Panc1 (cell line): Measurements from ENCODE around the gene REV3L.

Experiments
- CTCF ChIP-seq: fragments of 450-650 bp; IDR thresholded peaks from 2 replicates; pipeline ENCODE4 v1.5.1; 2017; ENCODE audit warnings: mild to moderate bottlenecking
- POLR2AphosphoS5 ChIP-seq: IDR thresholded peaks from 2 replicates; pipeline ENCODE4 v1.6.1; 2012; ENCODE audit warnings: mild to moderate bottlenecking, low read depth, low read length, moderate library complexity

DNA sequence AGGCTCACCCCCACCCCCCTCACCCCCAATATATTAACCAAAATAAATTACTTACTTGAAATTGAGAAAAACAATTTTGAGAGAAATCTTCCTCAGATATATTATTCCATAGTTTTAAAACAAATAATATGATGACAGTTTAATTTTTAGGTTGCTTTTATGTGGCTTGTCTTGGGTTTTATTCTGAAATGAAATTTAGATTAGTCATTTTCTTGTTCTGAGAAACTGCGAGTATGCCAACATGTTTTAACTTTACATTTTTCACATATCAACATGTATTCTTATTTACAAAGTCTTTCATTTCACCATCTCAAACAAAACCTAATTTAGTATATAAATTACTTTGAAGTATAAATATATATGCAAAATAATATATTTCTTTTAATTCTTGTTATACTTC, 11.1 kb downstream of the REV3L start:
- TF ChIP-seq CTCF (no peak), POLR2AphosphoS5 (no peak)
